Measurements from ENCODE around the gene TRABD2B. TPM values are rescaled to one million over a fixed set of nuclear protein-coding genes. Genes with fewer than 3 reads are reported as not detected.

TRABD2B gene
- total and polyA plus RNA-seq, 2 experiments from 2014 or later: not detected

- no peak overlapping the region for H2AFZ ChIP-seq
- no peaks in the 10 kb centered on the region for H3K79me2 ChIP-seq (ENCODE audit: insufficient read depth)
- WGBS, 2 experiments (ENCODE audit: low coverage in 1 of 2, low lambda C conversion rate in 2 of 2, missing lambda C conversion rate in 2 of 2): 73 to 83% methylated on average over 15 of the region's 15 CpGs
- H3K4me2 ChIP-seq (ENCODE audit: unreplicated experiment): no peak overlapping the region
- DNase-seq: no peak
- TF ChIP-seq EZH2phosphoT487 (IDR thresholded peaks at IDR 0.05; ENCODE audit: insufficient read depth, low read depth): no peak
- TF ChIP-seq EZH2 (IDR thresholded peaks at IDR 0.05; ENCODE audit: insufficient read depth, poor library complexity, severe bottlenecking): no peak
- H3K27me3 ChIP-seq (replicated peaks; ENCODE audit: insufficient read depth): 0 out of 2 replicates have a peak, but pooled peaks cover 4% of the 10 kb centered on the region
- H3K9me3 ChIP-seq (ENCODE audit: low read depth): no peaks in the 10 kb centered on the region
- H4K20me1 ChIP-seq (ENCODE audit: insufficient read depth): no peaks in the 10 kb centered on the region
- in situ Hi-C loops (cut with MboI): no loop called here
- no peaks in the 10 kb centered on the region for H3K4me1 ChIP-seq (ENCODE audit: insufficient read depth)
- H3K9me2 ChIP-seq (ENCODE audit: insufficient read depth): no peaks in the 10 kb centered on the region
- no peak overlapping the region for H3K4me3 ChIP-seq
- no peaks in the 10 kb centered on the region for H3F3A ChIP-seq (ENCODE audit: insufficient read depth)
- no peak overlapping the region for H3K27ac ChIP-seq
- no peaks in the 10 kb centered on the region for H3K36me3 ChIP-seq (ENCODE audit: low read depth)
- no peak overlapping the region for H3K9ac ChIP-seq
Measured at GRCh38 chr1:47817861-47818260, 179.3 kb downstream of the TRABD2B start.

DNA sequence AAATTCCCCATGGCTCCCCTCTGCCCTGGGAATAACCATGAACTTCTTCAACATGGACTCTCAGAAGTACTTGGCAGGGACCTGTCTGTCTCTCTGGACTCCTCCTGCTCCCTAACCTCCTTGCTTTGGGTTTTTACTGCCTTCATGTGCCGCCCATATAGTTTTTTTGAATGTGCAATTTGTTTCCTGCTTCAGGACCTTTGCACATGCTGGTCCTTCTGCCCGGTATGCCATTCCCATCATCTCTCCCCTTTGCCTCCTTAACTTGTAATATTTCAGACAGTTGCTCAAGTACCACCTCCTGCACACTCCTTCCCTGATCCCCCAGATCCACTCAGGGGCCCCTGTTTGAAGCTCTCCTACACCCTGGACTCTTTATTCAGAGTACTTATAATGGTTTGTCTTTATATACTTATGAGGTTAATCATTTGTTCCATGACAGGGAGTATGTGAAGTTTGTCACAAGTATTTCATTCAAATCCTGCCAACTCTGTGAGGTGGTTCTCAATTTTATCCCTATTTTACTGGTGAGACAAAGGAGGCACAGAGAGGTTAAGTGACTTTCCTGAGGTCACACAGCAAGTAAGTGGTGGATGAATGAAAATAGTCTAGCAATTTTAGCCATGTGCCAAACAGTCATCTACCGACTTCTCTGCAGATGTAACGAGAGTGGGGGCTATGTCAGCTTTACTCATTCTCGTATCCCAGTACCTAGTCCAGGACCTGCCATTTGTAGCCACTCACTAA lies 180.7 kb downstream of the TRABD2B start:
- no peaks in the 10 kb centered on the region for H4K20me1 ChIP-seq (ENCODE audit: insufficient read depth)
- no peak overlapping the region for H3K4me2 ChIP-seq (ENCODE audit: unreplicated experiment)
- no peaks in the 10 kb centered on the region for H3K36me3 ChIP-seq (ENCODE audit: low read depth)
- no peaks in the 10 kb centered on the region for H3K27me3 ChIP-seq (replicated peaks; ENCODE audit: insufficient read depth)
- TF ChIP-seq EZH2phosphoT487 (IDR thresholded peaks at IDR 0.05; ENCODE audit: insufficient read depth, low read depth) (no peak), EZH2 (IDR thresholded peaks at IDR 0.05; ENCODE audit: insufficient read depth, poor library complexity, severe bottlenecking) (no peak)
- H3K4me1 ChIP-seq (ENCODE audit: insufficient read depth): no peaks in the 10 kb centered on the region
- no peaks in the 10 kb centered on the region for H3K9me3 ChIP-seq (ENCODE audit: low read depth)
- DNase-seq: no peak
- in situ Hi-C loops (cut with MboI): no loop called here
- 43 to 48% methylated on average over 5 of the region's 5 CpGs for WGBS, 2 experiments (ENCODE audit: low coverage in 1 of 2, low lambda C conversion rate in 2 of 2, missing lambda C conversion rate in 2 of 2)
- no peak overlapping the region for H3K4me3 ChIP-seq
- H2AFZ ChIP-seq: no peak overlapping the region
- H3K27ac ChIP-seq: no peak overlapping the region
- H3F3A ChIP-seq (ENCODE audit: insufficient read depth): no peaks in the 10 kb centered on the region
- H3K79me2 ChIP-seq (ENCODE audit: insufficient read depth): no peaks in the 10 kb centered on the region
- H3K9ac ChIP-seq: no peak overlapping the region
- H3K9me2 ChIP-seq (ENCODE audit: insufficient read depth): no peaks in the 10 kb centered on the region

DNA sequence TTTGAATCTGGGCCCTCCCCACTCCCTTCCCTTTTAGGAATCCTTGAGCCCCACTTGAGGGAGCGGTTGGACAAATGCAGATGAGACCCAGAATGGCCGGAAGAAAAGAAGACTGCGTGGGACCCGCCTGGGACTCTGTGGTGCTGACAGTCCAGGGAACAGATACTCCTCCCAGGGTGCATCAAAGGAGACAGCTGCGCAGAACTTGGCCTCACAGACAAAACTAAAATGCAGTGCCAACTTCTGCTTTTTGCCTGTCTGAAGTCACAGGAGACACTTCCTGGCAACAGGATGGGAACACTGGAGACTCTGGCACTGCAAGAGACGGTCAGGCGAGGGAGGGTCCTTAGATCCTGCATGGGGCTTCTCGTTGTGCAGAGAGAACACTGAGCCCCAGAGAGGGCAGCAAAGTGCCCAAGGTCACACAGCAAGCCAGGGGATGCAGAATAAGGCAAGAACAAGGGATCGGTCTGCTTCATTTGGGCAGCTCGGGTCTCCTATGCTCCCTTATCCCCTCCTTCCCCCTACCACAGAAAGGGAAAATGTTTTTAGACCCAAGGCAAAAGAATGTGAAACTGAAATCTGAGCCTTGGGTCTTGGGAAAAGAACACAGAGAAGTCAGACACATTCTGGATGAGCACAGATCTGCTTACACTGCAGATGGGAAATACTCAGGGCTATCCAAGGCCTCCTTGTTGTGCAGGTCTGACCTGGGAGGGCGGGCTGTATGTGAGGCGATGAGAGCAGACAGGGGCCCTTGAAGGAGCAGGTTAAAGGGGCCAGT lies 182.4 kb downstream of the TRABD2B start:
- no peaks in the 10 kb centered on the region for H3K79me2 ChIP-seq (ENCODE audit: insufficient read depth)
- no peak overlapping the region for H2AFZ ChIP-seq
- H3K4me2 ChIP-seq (ENCODE audit: unreplicated experiment): no peak overlapping the region
- H3K9me2 ChIP-seq (ENCODE audit: insufficient read depth): no peaks in the 10 kb centered on the region
- H3K4me3 ChIP-seq: no peak overlapping the region
- no peaks in the 10 kb centered on the region for H3K27me3 ChIP-seq (replicated peaks; ENCODE audit: insufficient read depth)
- WGBS, 2 experiments (ENCODE audit: low coverage in 1 of 2, low lambda C conversion rate in 2 of 2, missing lambda C conversion rate in 2 of 2): 12 to 22% methylated on average over 12 of the region's 12 CpGs
- H3K9me3 ChIP-seq (ENCODE audit: low read depth): no peaks in the 10 kb centered on the region
- H3F3A ChIP-seq (ENCODE audit: insufficient read depth): no peaks in the 10 kb centered on the region
- H4K20me1 ChIP-seq (ENCODE audit: insufficient read depth): no peaks in the 10 kb centered on the region
- no peaks in the 10 kb centered on the region for H3K4me1 ChIP-seq (ENCODE audit: insufficient read depth)
- H3K27ac ChIP-seq: no peak overlapping the region
- in situ Hi-C loops (cut with MboI): no loop called here
- DNase-seq: no peak
- no peak overlapping the region for H3K9ac ChIP-seq
- no peaks in the 10 kb centered on the region for H3K36me3 ChIP-seq (ENCODE audit: low read depth)
- TF ChIP-seq EZH2 (IDR thresholded peaks at IDR 0.05; ENCODE audit: insufficient read depth, poor library complexity, severe bottlenecking) (no peak), EZH2phosphoT487 (IDR thresholded peaks at IDR 0.05; ENCODE audit: insufficient read depth, low read depth) (no peak)

- no peaks in the 10 kb centered on the region for H4K20me1 ChIP-seq (ENCODE audit: insufficient read depth)
- no peaks in the 10 kb centered on the region for H3K9me2 ChIP-seq (ENCODE audit: insufficient read depth)
- in situ Hi-C loops (cut with MboI): no loop called here
- H3K4me1 ChIP-seq (ENCODE audit: insufficient read depth): no peaks in the 10 kb centered on the region
- no peak for TF ChIP-seq EZH2phosphoT487 (IDR thresholded peaks at IDR 0.05; ENCODE audit: insufficient read depth, low read depth)
- no peak for TF ChIP-seq EZH2 (IDR thresholded peaks at IDR 0.05; ENCODE audit: insufficient read depth, poor library complexity, severe bottlenecking)
- no peak for DNase-seq
- H3K9me3 ChIP-seq (ENCODE audit: low read depth): no peaks in the 10 kb centered on the region
- H3K36me3 ChIP-seq (ENCODE audit: low read depth): no peaks in the 10 kb centered on the region
- H2AFZ ChIP-seq: no peak overlapping the region
- H3K4me2 ChIP-seq (ENCODE audit: unreplicated experiment): no peak overlapping the region
- no peak overlapping the region for H3K27ac ChIP-seq
- 43% methylated on average over 5 of the region's 5 CpGs for WGBS, 2 experiments (ENCODE audit: low coverage in 1 of 2, low lambda C conversion rate in 2 of 2, missing lambda C conversion rate in 2 of 2)
- H3K9ac ChIP-seq: no peak overlapping the region
- no peaks in the 10 kb centered on the region for H3F3A ChIP-seq (ENCODE audit: insufficient read depth)
- H3K4me3 ChIP-seq: no peak overlapping the region
- no peaks in the 10 kb centered on the region for H3K27me3 ChIP-seq (replicated peaks; ENCODE audit: insufficient read depth)
- no peaks in the 10 kb centered on the region for H3K79me2 ChIP-seq (ENCODE audit: insufficient read depth)
Measured at GRCh38 chr1:47813970-47814369, 183.2 kb downstream of the TRABD2B start.

Measured in GM23248 (cell line).